Tibial nerve (tissue), 4 donors: Measurements from ENCODE around the gene F11R. TPM values are rescaled to one million over a fixed set of nuclear protein-coding genes. Genes with fewer than 3 reads are reported as not detected.
"Not testable (repeated sequence)": the region's sequence is repeated elsewhere in the genome, so short reads cannot be mapped to it uniquely, and the experiment has no call there.

Experiments used
- DNase-seq, 2 donors: peaks; one replicate each; pipeline ENCODE4 v3.0.0-alpha.2; 2019; ENCODE audit warnings: low spot score in 2 of 2
- H3K27ac ChIP-seq, 4 donors: fragments of 200-600 bp; sonication (generic) in 3 of 4; one replicate each; pipeline ENCODE4 v1.5.1; 2017 to 2019; ENCODE audit warnings: mild to moderate bottlenecking in 1 of 4
- H3K27me3 ChIP-seq, 2 donors: fragments of 200-600 bp; sonication (generic) in 1 of 2; one replicate each; pipeline versions ENCODE4 v1.5.1 to v1.6.0; 2017 to 2019
- H3K36me3 ChIP-seq, 3 donors: fragments of 200-600 bp; sonication (generic); one replicate each; pipeline ENCODE4 v1.5.1; 2018 to 2019
- H3K4me1 ChIP-seq, 4 donors: fragments of 200-600 bp; sonication (generic) in 3 of 4; one replicate each; pipeline ENCODE4 v1.5.1; 2017 to 2019
- H3K4me3 ChIP-seq, 4 donors: fragments of 200-600 bp; sonication (generic) in 3 of 4; one replicate each; pipeline ENCODE4 v1.5.1; 2017 to 2019; ENCODE audit warnings: mild to moderate bottlenecking in 1 of 4, moderate library complexity in 1 of 4
- H3K9me3 ChIP-seq, 4 donors: fragments of 200-600 bp; sonication (generic) in 3 of 4; one replicate each; pipeline ENCODE4 v1.5.1; 2017 to 2019
- CTCF ChIP-seq, 5 experiments: fragments of 200-600 bp in 3 of 5; fragments of 450-650 bp in 2 of 5; sonication (generic) in 3 of 5; IDR thresholded peaks; one replicate each; pipeline ENCODE4 v1.5.1; 2016 to 2019; ENCODE audit warnings: antibody characterized with exemption in 5 of 5, mild to moderate bottlenecking in 3 of 5, moderate library complexity in 2 of 5
- EP300 ChIP-seq, 2 donors: sonication (generic); formaldehyde crosslinking; IDR thresholded peaks; one replicate each; pipeline ENCODE4 v1.6.1; 2017; ENCODE audit warnings: antibody characterized with exemption in 2 of 2, mild to moderate bottlenecking in 1 of 2
- POLR2A ChIP-seq, 2 donors: fragments of 450-650 bp; IDR thresholded peaks; one replicate each; pipeline ENCODE4 v1.6.1; 2017; ENCODE audit warnings: antibody characterized with exemption in 2 of 2, mild to moderate bottlenecking in 2 of 2, moderate library complexity in 2 of 2
- WGBS, 2 donors: methylation state at CpG; one replicate each; pipeline ENCODE4 v1.1.5; 2018; 5-methylcytosine and 5-hydroxymethylcytosine counted together
- small RNA-seq: library from RNA; depleted of rRNA; stranded (forward); fragments of <200 nt; gene quantifications from one replicate; pipeline ENCODE3, GENCODE V24; 2016
- total RNA-seq, 4 donors: library from RNA; depleted of rRNA; stranded (reverse); fragments of >200 nt; gene quantifications; one replicate each; pipeline ENCODE4 v1.1.0, GENCODE V29; 2016

Gene F11R
- total RNA-seq, 4 donors from 2014 or later: 6.9 to 23.1 (median 14.9) TPM

GRCh38 chr1:160950657-160951056, 70.3 kb downstream of the F11R start:
- Histone ChIP-seq H3K4me3 (no peak overlapping the region), H3K27ac (no peak overlapping the region), H3K36me3 (no peaks in the 10 kb centered on the region), H3K9me3 (no peaks in the 10 kb centered on the region), H3K4me1 (no peaks in the 10 kb centered on the region), H3K27me3 (no peaks in the 10 kb centered on the region)
- WGBS, 2 donors: 88 to 89% methylated on average over 3 of the region's 3 CpGs
- TF ChIP-seq POLR2A (IDR thresholded peaks at IDR 0.05): no peak
- no peak for TF ChIP-seq EP300 (IDR thresholded peaks at IDR 0.05)
- TF ChIP-seq CTCF (IDR thresholded peaks at IDR 0.05): no peak
- DNase-seq: no peak

- Histone ChIP-seq H3K27ac (no peak overlapping the region), H3K9me3 (no peaks in the 10 kb centered on the region), H3K4me3 (no peak overlapping the region), H3K4me1 (no peaks in the 10 kb centered on the region), H3K36me3 (no peaks in the 10 kb centered on the region), H3K27me3 (no peaks in the 10 kb centered on the region)
- no peak for DNase-seq
- TF ChIP-seq POLR2A (IDR thresholded peaks at IDR 0.05) (no peak), CTCF (IDR thresholded peaks at IDR 0.05) (no peak)
- WGBS, 2 donors: 82 to 86% methylated on average over 2 of the region's 2 CpGs
Observed at GRCh38 chr1:160949881-160950280, 71.1 kb downstream of the F11R start.

- H3K9me3 ChIP-seq, H3K27me3 ChIP-seq, H3K36me3 ChIP-seq, H3K4me3 ChIP-seq, H3K4me1 ChIP-seq, H3K27ac ChIP-seq, DNase-seq: not testable (repeated sequence)
- 40 to 54% methylated on average over 7 of the region's 7 CpGs for WGBS, 2 donors
Observed at GRCh38 chr1:160949216-160949880, 71.6 kb downstream of the F11R start.

GRCh38 chr1:160947174-160947759, 73.7 kb downstream of the F11R start:
- H3K27me3 ChIP-seq, H3K9me3 ChIP-seq: not testable (repeated sequence)

GRCh38 chr1:160945881-160946280, 75.1 kb downstream of the F11R start:
- not testable (repeated sequence) for H3K27ac ChIP-seq, DNase-seq, H3K27me3 ChIP-seq, H3K4me3 ChIP-seq, H3K4me1 ChIP-seq, H3K36me3 ChIP-seq
- WGBS, 2 donors: 78% methylated on average over 6 of the region's 6 CpGs
- H3K9me3 ChIP-seq: peaks cover 0 to 13% (median 0%) of the 10 kb centered on the region in 4 donors

More at GRCh38 chr1:160947174-160947759, 73.7 kb downstream of the F11R start:
- H3K27ac ChIP-seq, H3K4me1 ChIP-seq, DNase-seq, H3K36me3 ChIP-seq, H3K4me3 ChIP-seq: not testable (repeated sequence)
- WGBS, 2 donors: 40 to 64% methylated on average over 7 of the region's 7 CpGs

Small RNAs within 50 kb of the gene (small RNA-seq; reads per million reads assigned to genes)
- not detected for gene AL591806.2

Other genes starting within 250 kb of the F11R start
- 1 to 10 TPM in 2 of 4 donors, under 1 TPM in 1, not detected in 1; 0.22 to 3.0 (median 1.9) TPM for gene LY9, start 225.0 kb downstream of the F11R start, total RNA-seq
- under 1 TPM in 3 of 4 donors, not detected in 1; 0.63 to 0.98 (median 0.90) TPM for gene CD244, start 158.3 kb downstream of the F11R start, total RNA-seq
- 1 to 10 TPM in 1 of 4 donors, under 1 TPM in 1, not detected in 2; 0.42 to 1.2 TPM for gene ITLN1, start 136.0 kb downstream of the F11R start, total RNA-seq
- not detected for gene ITLN2, start 66.3 kb downstream of the F11R start, total RNA-seq
- gene TSTD1, start 17.8 kb upstream of the F11R start, total RNA-seq: 10 to 100 TPM; 15.7 to 46.9 (median 37.4) TPM
- 10 to 100 TPM; 59.4 to 66.1 (median 62.9) TPM for gene USF1, start 24.8 kb upstream of the F11R start, total RNA-seq
- 10 to 100 TPM in 2 of 4 donors, 1 to 10 TPM in 2; 6.1 to 14.1 (median 10.2) TPM for gene ARHGAP30, start 48.7 kb upstream of the F11R start, total RNA-seq
- not detected for gene NECTIN4, start 68.4 kb upstream of the F11R start, total RNA-seq
- 10 to 100 TPM in 1 of 4 donors, 1 to 10 TPM in 3; 7.9 to 12.9 (median 9.1) TPM for gene KLHDC9, start 77.2 kb upstream of the F11R start, total RNA-seq
- gene PFDN2, start 96.9 kb upstream of the F11R start, total RNA-seq: 10 to 100 TPM; 12.0 to 41.7 (median 39.8) TPM
- 10 to 100 TPM; 26.4 to 43.0 (median 32.9) TPM for gene NIT1, start 97.0 kb upstream of the F11R start, total RNA-seq
- 10 to 100 TPM; 20.1 to 48.8 (median 27.0) TPM for gene DEDD, start 111.5 kb upstream of the F11R start, total RNA-seq
- 10 to 100 TPM; 34.1 to 51.5 (median 37.6) TPM for gene UFC1, start 132.8 kb upstream of the F11R start, total RNA-seq
- gene USP21, start 138.3 kb upstream of the F11R start, total RNA-seq: 10 to 100 TPM; 12.9 to 53.1 (median 20.6) TPM
- gene PPOX, start 145.3 kb upstream of the F11R start, total RNA-seq: 10 to 100 TPM; 25.6 to 39.3 (median 26.5) TPM
- gene B4GALT3, start 156.4 kb upstream of the F11R start, total RNA-seq: 10 to 100 TPM; 18.8 to 41.4 (median 24.3) TPM
- 10 to 100 TPM in 3 of 4 donors, 1 to 10 TPM in 1; 9.0 to 54.9 (median 19.5) TPM for gene ADAMTS4, start 177.9 kb upstream of the F11R start, total RNA-seq
- 100 to 1,000 TPM in 2 of 4 donors, 10 to 100 TPM in 2; 73.0 to 118 (median 103) TPM for gene NDUFS2, start 181.2 kb upstream of the F11R start, total RNA-seq
- gene FCER1G, start 194.1 kb upstream of the F11R start, total RNA-seq: 100 to 1,000 TPM in 1 of 4 donors, 10 to 100 TPM in 3; 40.6 to 190 (median 50.9) TPM
- gene APOA2, start 202.5 kb upstream of the F11R start, total RNA-seq: not detected
- 10 to 100 TPM in 1 of 4 donors, 1 to 10 TPM in 3; 4.3 to 13.8 (median 8.0) TPM for gene TOMM40L, start 204.9 kb upstream of the F11R start, total RNA-seq
- not detected for gene NR1I3, start 217.1 kb upstream of the F11R start, total RNA-seq
- gene PCP4L1, start 237.6 kb upstream of the F11R start, total RNA-seq: 1 to 10 TPM in 1 of 4 donors, under 1 TPM in 1, not detected in 2; 0.42 to 1.2 TPM